Kidney (tissue), 14 donors: ENCODE data around the gene CBY3. TPM values are rescaled to one million over a fixed set of nuclear protein-coding genes. Genes with fewer than 3 reads are reported as not detected.

ENCODE experiments used
- DNase-seq, 5 donors: peaks; one replicate each; pipeline ENCODE4 v3.0.0-alpha.2; 2013 to 2020
- FAIRE-seq: peaks from 2 replicates; lab custom pipeline; 2012; peaks lifted over from hg19 to GRCh38; lab: Jason Lieb, UNC
- H3K27ac ChIP-seq, 2 donors: one replicate each; pipeline ENCODE4 v1.7.0; 2013; ENCODE audit warnings: low read depth in 2 of 2, low read length in 2 of 2, inconsistent platforms in 1 of 2
- H3K27me3 ChIP-seq: one replicate; pipeline ENCODE4 v1.7.1; 2013; ENCODE audit warnings: low read length, inconsistent platforms; ENCODE audit not compliant: control insufficient read depth, insufficient read depth
- H3K36me3 ChIP-seq, 3 donors: one replicate each; pipeline versions ENCODE4 v1.7.0 to v1.7.1; 2013; ENCODE audit warnings: low read length in 3 of 3, control low read depth in 1 of 3, inconsistent platforms in 1 of 3; ENCODE audit not compliant: insufficient read depth in 3 of 3, control insufficient read depth in 2 of 3
- H3K4me1 ChIP-seq, 3 donors: one replicate each; pipeline versions ENCODE4 v1.7.0 to v1.7.1; 2013; ENCODE audit warnings: low read length in 3 of 3, inconsistent platforms in 1 of 3, low read depth in 1 of 3; ENCODE audit not compliant: control insufficient read depth in 2 of 3, insufficient read depth in 2 of 3
- H3K4me3 ChIP-seq, 3 donors: one replicate each; pipeline versions ENCODE4 v1.7.0 to v1.8.1; 2013; ENCODE audit warnings: low read length in 3 of 3, control low read depth in 1 of 3, inconsistent platforms in 1 of 3
- H3K9ac ChIP-seq, 3 donors: one replicate each; pipeline versions ENCODE4 v1.7.0 to v1.7.1; 2013; ENCODE audit warnings: low read length in 3 of 3, control low read depth in 1 of 3, inconsistent platforms in 1 of 3
- H3K9me3 ChIP-seq, 3 donors: one replicate each; pipeline versions ENCODE4 v1.7.0 to v1.7.1; 2013; ENCODE audit warnings: low read length in 3 of 3, control low read depth in 1 of 3, inconsistent platforms in 1 of 3; ENCODE audit not compliant: control insufficient read depth in 2 of 3, insufficient read depth in 1 of 3
- intact Hi-C: fragments of 100-400 bp; cut with DNase I; formaldehyde crosslinking; loops from one replicate; pipeline ENCODE4 v1.11.1; 2022
- polyA plus RNA-seq: library from polyadenylated mRNA; stranded (reverse); fragments of 350-450 nt; fragmentation: Illumina TruSeq; extraction: RNeasy Lipid Tissue Mini Kit (QIAGEN cat#74804); gene quantifications from one replicate; pipeline ENCODE4 v1.2.3, GENCODE V29; 2014; ENCODE audit warnings: low read depth, low replicate concordance; ENCODE audit not compliant: insufficient read depth
- total RNA-seq: library from RNA; stranded (reverse); fragmentation: NEBNext Ultra II Directional; extraction: Animal tissue kit (Norgen Biotek cat#: 25700); gene quantifications from one replicate; pipeline ENCODE4 v1.2.1, GENCODE V29; 2021
- TF ChIP-seq, protein P1 (sequence below): IDR thresholded peaks from 3 replicates; pipeline ENCODE4 v1.5.1; 2012; ENCODE audit warnings: mild to moderate bottlenecking, moderate library complexity, borderline replicate concordance; ENCODE audit not compliant: insufficient read depth; ENCODE audit errors: extremely low read depth
- donor health status: control.
- donor health status: control.
- donor health status: control.
- donor health status: control.
- donor health status: control.
- donor health status: DM: yes; HTN: yes; CAD: no.
- donor health status: Normal renal cell carcinoma (clear cell type).

CBY3 gene
- total and polyA plus RNA-seq, 2 donors from 2014 or later, result not detected

DNA sequence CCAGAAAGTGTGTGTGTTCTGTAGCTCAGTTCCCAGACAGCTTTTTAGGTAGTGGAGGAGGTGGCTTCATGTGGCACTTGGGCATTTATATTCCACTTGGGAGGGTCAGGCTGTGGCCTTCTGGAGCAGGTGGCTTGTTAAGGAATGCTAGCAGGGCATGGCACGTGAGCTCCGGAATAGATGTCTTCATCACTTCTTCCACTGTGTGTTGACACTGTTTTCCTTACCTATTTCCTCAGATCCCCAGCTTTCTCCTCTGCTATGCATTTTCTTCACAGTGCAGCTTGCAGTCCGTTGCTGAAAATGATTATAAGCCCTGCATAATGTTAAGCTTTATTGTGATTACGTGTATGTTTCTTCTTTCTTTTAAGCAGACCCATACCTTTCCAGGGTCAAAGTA, 48.5 kb upstream of the CBY3 start:
- H3K9me3 ChIP-seq, result no peaks in the 10 kb centered on the region
- DNase-seq (no peak), FAIRE-seq (no peak)
- no peaks in the 10 kb centered on the region for H3K27me3 ChIP-seq
- intact Hi-C loops, result no loop called here
- peaks cover 0 to 2% (median 2%) of the 10 kb centered on the region in 3 donors for H3K4me1 ChIP-seq
- no peak overlapping the region for H3K9ac ChIP-seq
- H3K4me3 ChIP-seq, result no peak overlapping the region
- H3K27ac ChIP-seq, result no peak overlapping the region
- H3K36me3 ChIP-seq, result peaks cover 20 to 55% (median 40%) of the 10 kb centered on the region in 3 donors
- TF ChIP-seq, protein P1, sequence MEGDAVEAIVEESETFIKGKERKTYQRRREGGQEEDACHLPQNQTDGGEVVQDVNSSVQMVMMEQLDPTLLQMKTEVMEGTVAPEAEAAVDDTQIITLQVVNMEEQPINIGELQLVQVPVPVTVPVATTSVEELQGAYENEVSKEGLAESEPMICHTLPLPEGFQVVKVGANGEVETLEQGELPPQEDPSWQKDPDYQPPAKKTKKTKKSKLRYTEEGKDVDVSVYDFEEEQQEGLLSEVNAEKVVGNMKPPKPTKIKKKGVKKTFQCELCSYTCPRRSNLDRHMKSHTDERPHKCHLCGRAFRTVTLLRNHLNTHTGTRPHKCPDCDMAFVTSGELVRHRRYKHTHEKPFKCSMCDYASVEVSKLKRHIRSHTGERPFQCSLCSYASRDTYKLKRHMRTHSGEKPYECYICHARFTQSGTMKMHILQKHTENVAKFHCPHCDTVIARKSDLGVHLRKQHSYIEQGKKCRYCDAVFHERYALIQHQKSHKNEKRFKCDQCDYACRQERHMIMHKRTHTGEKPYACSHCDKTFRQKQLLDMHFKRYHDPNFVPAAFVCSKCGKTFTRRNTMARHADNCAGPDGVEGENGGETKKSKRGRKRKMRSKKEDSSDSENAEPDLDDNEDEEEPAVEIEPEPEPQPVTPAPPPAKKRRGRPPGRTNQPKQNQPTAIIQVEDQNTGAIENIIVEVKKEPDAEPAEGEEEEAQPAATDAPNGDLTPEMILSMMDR, result no peak

GRCh38 chr5:179727106-179727505, 46.3 kb upstream of the CBY3 start:
- no peaks in the 10 kb centered on the region for H3K4me1 ChIP-seq
- H3K27me3 ChIP-seq, result no peaks in the 10 kb centered on the region
- DNase-seq, result no peak
- no peaks in the 10 kb centered on the region for H3K9me3 ChIP-seq
- H3K9ac ChIP-seq, result no peak overlapping the region
- H3K27ac ChIP-seq, result no peak overlapping the region
- TF ChIP-seq, protein P1, result no peak
- H3K4me3 ChIP-seq, result no peak overlapping the region
- H3K36me3 ChIP-seq, result peaks cover 23 to 76% (median 57%) of the 10 kb centered on the region in 3 donors
- intact Hi-C loops, result no loop called here
- FAIRE-seq, result no peak

DNA sequence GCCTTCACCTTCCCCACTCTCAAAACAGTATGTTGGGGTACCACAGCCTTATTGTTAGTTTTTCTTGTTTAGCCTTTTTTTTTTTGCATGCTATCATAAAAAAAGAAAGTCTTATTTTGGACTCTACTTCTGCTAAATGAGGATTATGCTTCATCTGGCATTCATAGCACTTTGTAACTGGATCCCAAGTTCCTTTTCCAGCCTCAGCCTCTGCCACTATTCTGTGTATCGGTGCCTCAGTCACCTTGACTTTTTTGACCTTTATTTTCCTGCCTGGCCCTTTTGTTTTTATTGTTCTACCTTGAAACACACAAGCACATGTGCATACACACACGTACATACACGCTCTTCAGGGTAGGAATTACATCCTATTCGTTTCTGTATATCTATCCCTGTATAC, 43.3 kb upstream of the CBY3 start:
- peaks cover 27 to 84% (median 60%) of the 10 kb centered on the region in 3 donors for H3K36me3 ChIP-seq
- no peaks in the 10 kb centered on the region for H3K27me3 ChIP-seq

More for the DNA sequence above, 43.3 kb upstream of the CBY3 start:
- FAIRE-seq, result no peak
- intact Hi-C loops, result no loop called here
- DNase-seq, result no peak
- Histone ChIP-seq H3K4me3 (no peak overlapping the region), H3K9me3 (no peaks in the 10 kb centered on the region), H3K27ac (no peak overlapping the region), H3K9ac (no peak overlapping the region), H3K4me1 (no peaks in the 10 kb centered on the region)
- TF ChIP-seq, protein P1, result no peak
